Occipital lobe (tissue), 2 donors: ENCODE data around the gene PHACTR4. TPM values are rescaled to one million over a fixed set of nuclear protein-coding genes. Genes with fewer than 3 reads are reported as not detected.
A peak's percentile ranks its signal among the peaks of the same experiment; 100 is the strongest.
"Not testable (repeated sequence)": the region's sequence is repeated elsewhere in the genome, so short reads cannot be mapped to it uniquely, and the experiment has no call there.

ENCODE experiments used
- DNase-seq: peaks from one replicate; lab custom pipeline; 2025; lab: John Stamatoyannopoulos, UW
- total RNA-seq: library from RNA; depleted of rRNA; stranded (reverse); fragments of >200 nt; gene quantifications from one replicate; pipeline ENCODE4 v1.2.3, GENCODE V29; 2014

Gene PHACTR4
- total RNA-seq, 1 donor from 2014 or later, result 9.7 TPM

DNA sequence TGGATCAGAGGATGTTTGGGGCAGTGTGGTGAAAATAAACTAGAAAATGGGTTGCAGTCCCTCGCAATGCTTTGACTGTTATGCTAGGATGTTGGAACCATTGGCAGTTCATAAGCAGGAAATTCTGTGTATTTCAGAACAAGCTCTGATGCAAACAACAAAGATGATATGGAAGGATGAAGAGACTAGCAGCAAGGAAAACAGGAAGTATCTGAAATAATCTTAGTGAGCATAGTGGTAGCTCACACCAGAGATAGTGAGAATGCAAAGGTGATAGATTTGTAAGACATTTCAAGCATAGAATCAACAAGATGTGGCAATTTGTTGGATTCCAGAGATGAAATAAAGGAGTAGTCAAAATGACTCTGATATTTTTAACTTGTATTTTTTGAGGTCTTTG is 125.2 kb downstream of the PHACTR4 start:
- no peak for DNase-seq

DNA sequence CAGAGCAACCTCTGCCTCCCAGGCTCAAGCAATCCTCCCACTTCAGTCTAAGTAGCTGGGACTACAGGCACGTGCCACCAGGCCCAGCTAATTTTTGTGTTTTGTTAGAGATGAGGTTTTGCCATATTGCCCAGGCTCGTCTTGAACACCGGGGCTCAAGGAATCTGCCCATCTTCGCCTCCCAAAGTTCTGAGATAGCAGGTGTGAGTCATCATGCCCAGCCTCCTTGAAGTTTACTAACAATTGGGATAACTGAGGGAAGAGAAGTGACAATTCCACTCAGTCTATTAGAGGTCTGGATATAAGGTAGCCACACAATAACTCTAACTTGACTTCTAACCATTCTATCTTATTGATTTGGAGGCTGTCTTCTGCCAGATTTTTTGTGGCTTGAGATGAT is 130.0 kb downstream of the PHACTR4 start:
- DNase-seq, result no peak

DNA sequence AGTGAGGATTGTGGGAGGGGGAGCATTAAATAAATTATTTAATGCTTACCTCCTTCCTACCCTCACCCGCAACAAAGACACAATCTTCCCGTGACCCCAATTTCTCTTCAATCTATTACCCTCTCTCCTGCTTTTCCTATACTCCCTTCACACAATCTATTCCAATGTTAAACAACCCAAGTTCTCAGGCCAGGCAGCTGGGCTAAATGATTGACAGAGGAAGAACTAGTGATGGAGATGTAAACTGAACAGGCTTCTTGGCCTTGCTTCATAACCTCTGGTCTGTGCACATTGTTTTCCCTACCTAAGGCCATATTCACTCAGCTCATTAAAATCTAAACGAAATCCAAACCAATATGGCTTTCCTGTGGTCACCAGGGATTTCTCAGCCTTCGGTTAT is 132.4 kb downstream of the PHACTR4 start:
- no peak for DNase-seq

DNA sequence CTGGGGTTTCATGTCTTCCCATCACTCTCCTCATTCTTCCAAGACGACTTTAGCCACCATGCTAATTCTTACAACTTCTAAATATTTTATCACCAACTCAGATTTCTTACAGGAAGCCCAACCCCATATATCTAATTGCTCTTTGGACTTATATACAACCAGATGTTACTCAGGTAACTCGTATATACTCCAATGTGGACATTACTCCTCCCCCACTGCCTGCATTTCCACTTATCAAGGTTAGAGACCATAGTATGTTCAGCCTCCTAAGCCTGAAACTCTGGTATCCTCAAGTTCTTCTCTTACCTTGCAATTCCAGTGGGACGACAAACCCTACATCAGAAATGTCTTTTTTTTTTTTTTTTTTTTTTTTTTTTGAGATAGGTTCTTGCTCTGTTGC is 133.6 kb downstream of the PHACTR4 start:
- DNase-seq, result no peak

DNA sequence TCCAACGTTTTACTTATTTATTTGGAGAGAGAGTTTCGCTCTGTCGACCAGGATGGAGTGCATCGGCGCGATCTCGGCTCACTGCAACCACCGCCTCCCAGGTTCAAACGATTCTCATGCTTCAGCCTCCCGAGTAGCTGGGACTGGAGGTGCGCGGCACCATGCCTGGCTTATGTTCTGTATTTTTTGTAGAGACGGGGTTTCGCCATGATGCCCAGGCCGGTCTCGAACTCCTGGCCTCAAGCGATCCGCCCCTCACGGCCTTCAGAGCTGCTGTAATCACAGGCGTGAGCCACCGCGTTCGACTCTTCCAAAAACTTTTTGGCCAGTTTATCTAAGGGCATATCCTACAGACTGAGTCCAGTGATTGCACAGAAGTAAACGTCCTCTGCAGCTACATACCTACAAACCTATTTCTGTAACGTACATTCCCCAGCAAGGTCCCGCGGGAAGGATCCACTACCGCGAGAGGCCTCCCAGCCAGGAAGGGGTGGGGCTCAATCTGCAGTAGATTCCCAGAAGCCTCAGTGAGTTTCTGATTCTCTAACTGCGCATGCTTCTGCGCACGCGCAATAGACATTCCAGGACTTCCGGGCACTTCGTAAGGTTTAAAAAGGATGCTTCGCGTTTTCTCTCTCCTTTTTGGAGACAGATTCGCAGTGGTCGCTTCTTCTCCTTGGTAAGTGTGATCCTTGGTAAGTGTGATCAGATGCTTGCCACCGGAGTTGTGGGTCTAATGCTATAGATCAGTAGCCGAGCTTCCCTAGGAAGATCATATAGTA is 136.1 kb downstream of the PHACTR4 start, which contains the start of gene RCC1:
TSS of gene RCC1 (plus strand) at position 638 of the 782 bp plus-strand sequence. CDS start 23,824 bp downstream, outside the sequence.
- peak; percentile 88 for DNase-seq

DNA sequence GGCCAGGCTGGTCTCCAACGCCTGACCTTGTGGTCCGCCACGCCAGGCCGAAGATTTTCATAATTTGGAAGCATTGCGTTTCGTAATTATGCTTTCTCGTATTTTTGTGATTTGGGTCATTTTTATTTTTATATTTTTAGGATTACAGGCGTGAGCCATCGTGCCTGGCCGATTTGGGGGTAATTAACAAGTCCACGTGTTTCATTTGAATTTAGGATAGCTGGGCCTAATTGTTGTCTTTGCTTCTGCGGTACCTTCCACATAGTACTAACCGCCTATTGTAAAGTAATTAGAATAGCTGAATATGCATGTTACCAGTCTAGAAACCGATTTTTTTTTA is 137.3 kb downstream of the PHACTR4 start:
- no peak for DNase-seq

DNA sequence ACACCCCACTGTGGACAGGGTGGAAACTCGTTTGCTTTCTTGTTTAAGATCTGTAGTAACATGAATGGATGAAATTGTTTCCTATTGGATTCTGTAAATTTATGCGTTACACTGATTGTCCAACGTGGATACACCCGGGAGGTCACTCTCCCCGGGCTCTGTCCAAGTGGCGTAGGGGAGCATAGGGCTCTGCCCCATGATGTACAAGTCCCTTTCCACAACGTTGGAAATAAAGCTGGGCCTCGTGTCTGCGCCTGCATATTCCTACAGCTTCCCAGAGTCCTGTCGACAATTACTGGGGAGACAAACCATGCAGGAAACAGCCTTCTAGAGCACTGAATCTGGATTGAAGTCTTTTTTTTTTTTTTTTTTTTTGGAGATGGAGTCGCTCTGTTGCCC is 137.7 kb downstream of the PHACTR4 start:
- no peak for DNase-seq

DNA sequence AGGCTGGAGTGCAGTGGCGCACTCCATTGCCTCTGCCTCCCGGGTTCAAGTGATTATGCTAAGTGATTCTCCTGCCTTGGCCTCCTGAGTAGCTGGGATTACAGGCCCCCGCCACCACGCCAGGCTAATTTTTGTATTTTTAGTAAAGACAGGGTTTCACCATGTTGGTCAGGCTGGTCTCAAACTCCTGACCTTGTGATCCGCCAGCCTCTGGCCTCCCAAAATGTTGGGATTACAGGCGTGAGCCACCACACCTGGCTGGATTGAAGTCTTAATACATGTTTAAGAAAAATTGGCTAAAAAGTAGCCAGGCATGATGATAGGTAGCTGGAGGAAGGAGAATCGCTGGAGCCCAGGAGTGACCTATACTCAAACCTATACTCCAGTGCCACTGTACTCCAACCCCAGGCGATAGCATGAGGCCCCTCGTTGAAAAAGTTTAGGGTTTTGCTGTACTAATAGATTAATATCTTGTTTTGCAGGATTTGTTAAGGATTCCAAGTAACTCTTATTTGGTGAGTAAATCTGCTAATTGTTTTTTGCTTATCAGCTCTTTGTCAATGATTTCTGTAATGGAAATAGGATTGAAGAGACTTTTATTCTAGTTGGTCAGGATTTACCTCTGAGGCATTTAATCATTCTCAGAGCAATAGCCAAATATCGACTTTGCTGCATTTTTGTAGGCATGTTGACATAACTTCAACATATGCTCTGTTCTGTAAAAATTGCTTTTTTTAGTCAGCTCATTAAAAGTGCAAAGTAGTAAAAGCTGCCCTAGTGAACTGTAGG is 138.3 kb downstream of the PHACTR4 start:
- no peak for DNase-seq

DNA sequence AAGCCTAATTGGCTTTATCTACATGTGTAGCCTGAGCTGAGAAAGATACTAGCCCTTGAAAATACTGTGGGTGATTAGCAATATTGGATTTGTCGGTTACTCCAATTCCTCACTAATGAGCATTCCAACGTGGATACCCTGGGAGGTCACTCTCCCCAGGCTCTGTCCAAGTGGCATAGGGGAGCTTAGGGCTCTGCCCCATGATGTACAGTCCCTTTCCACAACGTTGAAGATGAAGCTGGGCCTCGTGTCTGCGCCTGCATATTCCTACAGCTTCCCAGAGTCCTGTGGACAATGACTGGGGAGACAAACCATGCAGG is 138.9 kb downstream of the PHACTR4 start:
- no peak for DNase-seq

DNA sequence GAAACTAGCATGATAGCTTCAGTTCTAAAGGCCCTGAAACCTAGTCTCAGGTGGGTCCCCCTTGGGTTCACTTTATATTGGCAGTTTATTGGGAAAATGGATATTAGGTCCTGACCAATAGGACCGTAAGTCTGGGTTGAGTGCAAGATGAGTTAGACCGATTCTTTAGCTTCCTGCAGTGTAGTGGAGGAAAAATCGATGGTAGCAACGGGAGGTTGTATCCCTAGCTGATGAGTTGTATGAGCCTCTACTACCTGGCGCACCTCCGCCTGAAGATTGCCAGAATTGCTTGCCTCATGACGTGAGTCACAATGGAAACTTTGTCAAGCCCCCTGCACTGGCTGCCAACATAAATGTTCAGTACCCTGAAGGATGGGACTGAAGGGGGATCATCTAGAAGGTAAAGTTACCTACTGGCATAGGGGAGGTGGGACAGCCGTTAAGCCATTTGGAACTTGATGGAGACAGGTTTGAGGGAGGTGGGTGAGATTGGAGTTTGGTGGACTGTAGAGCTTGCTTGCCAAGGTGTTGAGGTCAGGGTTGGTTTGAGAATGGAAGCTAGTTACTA is 140.2 kb downstream of the PHACTR4 start:
- no peak for DNase-seq

DNA sequence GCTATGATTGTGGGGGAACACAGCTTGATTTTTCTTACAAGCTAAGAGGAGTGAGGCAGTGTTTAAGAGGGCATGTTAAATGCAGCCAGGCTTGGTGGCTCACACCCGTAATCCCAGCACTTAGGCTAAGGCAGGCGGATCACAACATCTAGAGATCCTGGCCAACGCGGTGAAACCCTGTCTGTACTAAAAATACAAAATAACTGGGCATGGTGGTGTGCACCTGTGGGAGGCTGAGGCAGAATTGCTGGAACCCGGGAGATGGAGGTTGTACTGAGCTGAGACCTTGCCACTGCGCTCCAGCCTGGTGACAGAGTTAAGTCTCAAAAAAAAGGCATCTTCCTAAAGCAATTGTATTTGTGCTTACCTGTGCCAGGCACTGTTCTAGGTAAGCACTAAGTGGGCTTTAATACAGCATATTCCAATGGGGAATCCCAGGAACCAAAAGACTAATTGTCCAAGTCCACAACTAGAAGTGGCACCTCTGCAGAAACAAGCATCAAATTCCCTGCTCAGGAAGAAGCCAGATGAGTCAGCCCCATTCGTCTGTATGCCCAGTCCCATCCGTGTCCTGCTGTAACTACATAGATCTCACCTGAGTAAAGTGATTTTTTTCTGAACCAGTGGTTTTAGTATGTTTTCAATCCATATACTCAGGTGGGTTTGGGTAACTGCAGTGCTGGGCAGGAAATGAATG is 140.9 kb downstream of the PHACTR4 start:
- no peak for DNase-seq

DNA sequence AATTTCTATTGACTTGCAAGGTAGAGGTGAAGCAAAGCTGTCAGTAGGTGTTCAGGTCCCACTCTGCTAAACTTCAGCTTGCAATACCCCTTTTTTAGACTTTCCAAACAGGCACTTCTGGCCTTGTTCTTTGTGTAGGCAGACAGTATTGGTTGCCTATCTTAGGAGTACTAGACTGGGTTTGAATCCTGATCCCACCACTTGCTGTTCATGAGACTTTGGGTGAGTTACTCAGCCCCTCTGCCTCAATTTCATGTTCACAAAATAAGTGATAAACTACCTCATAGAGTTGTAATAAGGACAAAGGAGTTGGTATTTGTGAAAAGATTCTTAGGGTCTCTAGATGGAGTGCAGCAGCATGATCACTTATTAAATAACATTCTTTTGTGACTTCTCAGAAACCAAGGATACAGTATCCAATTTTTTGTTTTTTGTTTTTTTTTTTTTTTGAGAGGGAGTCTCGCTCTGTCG is 141.5 kb downstream of the PHACTR4 start:
- DNase-seq, result no peak

DNA sequence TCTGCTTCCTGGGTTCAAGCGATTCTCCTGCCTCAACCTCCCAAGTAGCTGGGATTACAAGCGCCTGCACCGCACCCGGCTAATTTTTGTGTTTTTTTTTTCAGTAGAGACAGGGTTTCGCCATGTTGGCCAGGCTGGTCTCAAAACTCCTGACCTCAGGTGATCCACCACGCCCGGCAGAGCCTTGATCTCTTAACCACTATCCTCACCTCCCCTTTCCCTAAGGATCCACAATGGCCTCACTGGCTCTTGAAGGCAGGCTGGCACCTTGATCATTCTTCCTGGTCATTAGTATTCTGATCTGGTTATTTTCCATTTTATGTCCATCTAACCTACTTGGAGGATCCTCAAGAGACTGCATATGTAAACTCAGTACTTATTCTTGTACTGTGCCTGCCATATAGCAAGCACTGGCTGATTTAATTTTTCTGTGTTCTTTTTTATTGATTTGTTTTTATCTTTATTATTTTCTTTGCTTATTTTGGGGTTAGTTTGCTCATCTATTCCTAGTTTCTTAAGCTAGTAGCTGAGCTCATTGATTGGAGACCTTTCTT is 142.6 kb downstream of the PHACTR4 start:
- no peak for DNase-seq

DNA sequence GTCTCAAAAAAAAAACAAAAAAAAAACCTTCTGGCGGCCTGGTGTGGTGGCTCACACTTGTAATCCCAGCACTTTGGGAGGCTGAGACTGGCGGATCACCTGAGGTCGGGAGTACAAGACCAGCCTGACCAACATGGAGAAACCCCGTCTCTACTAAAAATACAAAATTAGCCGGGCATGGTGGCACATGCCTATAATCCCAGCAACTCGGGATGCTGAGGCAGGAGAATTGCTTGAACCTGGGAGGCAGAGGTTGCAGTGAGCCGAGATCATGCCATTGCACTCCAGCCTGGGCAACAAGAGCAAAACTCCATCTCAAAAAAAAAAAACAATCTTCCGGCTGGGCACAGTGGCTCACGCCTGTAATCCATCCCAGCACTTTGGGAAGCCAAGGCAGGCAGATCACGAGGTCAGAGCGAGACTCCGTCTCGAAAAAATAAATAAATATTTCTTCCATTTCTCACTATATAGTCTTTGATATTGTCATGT is 144.9 kb downstream of the PHACTR4 start:
- not testable (repeated sequence) for DNase-seq

DNA sequence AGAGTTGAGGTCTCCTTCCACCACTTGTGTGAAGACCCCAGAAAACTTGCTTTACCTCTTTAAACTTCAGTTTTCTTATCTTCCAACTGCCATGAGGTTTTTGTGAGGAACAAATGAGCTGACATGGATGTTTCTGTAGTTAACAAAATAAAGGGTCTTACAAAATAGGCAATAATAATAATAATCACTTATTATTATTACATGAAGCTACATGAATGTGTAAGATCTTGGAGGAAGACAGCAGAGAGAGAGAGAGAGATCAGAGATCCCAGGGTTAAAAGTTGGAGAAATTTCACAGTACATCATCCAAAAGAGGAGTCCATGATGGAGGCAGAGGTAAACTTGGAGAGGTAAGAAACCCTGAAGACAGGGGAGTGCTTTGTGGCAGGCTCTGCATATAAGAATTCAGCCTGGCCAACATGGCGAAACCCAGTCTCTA is 147.0 kb downstream of the PHACTR4 start:
- DNase-seq, result no peak

DNA sequence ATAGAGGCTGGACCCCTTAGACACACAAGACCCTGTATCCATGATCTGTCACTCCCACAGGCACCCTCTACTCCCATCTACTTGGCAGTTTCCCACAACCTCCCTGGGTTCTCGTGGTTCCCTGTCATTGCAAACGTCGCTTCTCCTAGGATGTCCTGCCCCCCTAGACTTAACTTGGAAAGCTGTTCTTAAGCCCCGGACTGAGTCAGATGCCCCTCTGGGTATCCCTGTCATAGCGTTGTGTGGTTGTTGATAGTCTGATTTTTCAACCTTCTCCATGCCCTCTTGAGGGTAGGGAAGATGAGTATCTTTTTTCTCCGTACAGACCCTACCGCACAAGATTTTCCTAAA is 148.1 kb downstream of the PHACTR4 start:
- no peak for DNase-seq

DNA sequence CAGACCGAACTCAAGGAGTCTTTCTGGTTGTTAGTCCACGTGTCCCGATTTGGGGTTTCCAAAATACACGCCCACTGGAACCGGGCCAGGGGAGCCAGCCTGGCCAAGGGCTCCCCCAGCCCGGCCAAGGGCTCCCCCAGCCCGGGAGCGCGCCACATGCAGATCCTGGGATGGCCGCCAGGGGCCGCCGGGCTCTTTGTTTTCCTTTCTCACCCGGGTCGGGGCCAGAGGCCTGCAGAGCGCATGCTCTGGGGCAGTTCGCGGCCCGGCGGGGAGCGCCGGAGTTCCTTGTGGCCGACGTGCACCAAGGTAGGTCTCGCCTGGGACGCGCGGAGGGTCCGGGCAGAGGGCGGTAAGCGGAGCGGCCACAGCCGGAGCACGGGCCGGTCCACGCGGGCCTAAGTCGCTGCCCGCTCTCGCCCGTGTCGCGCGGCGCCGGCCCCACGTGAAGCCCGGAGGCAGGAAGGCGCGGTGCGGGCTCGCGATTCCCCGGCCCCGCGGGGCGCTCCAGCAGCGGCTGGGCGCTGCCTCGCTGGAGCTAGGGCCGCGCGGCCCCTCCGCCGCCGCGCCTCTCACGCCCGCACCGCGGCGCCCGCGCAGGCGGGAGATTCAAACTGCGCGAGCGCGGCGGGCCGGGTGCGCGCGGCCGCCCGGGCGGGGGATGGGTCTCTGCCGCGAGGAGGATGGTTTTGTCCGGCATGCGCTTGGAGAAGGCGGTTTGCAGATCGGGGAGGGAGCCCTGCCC is 148.6 kb downstream of the PHACTR4 start:
- DNase-seq, result peak; percentile 66

DNA sequence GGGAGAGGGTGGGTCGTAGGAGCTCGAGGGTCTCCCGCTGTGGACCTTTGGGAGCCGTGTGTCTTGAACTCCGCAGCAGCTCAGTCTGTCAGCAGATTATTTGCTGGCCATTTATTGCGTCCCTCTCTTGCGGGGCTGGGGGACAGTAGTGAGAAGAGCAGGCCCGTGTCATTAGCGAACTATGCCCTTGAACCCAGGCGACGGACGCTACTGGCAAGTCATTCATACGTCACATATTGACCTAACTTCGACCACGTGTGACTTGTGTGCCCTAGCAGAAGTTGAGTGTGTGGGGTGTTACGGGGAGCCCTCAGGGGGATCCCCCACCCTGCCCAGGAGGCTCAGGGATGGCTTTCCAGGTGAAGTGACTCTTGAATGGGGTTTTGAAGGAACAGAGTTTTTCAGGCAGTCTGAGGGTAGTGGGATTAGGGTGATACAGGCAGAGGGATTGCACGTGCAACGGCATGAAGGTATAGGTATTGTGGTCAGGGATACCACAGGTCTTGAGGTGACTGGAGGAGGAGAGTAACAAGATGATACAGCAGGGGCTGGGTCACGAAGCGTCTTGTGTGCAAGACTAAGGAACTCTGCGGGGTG is 149.3 kb downstream of the PHACTR4 start:
- DNase-seq, result no peak

DNA sequence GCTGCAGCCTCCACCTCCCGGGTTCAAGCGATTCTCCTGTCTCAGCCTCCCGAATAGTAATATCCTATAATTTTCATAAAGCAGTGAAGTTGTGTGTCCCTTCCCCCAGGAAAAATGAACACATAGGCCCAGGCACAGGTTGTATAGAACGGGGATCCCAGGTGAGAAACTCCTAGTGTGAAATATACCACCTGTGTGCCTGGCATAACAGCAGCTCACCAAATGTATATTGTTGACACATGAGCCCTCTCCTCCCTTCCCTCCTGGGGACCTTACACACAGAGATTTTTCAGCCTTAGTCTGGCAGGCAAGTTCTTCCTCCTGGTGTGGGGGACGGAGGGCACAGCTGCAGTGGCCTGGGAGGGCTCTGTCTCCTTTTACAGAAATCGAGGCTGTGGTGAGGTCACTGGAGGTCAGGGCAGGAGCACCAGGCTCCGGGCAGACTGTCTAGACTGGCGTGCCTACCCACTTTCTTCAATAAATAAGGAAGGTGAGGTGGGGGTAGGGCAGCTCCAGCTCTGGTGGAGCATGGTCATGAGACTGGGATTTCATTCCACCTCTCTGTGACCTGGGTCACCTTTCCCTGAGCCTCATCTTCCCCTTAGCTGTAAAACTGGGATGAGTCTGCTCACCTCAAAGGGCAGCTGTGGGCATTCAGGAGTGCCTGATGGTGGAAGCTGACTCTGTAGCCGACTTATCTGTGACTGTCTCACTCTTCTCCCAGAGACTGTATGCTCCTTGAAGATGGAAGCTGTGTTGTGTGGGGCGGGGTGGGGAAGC is 150.6 kb downstream of the PHACTR4 start:
- no peak for DNase-seq

DNA sequence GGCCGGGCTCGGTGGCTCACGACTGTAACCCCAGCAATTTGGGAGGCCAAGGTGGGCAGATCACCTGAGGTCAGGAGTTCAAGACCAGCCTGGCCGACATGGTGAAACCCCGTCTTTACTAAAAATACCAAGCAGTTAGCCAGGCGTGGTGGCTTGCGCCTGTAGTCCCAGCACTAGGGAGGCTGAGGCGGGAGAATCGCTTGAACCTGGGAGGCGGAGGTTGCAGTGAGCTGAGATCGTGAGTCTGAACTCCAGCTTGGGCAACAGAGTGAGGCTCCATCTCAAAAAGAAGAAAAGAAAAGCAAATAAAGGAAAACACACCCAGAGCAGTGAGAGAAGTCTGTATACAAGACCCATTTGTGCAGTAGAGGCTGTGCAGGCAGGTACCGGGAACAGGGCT is 151.3 kb downstream of the PHACTR4 start:
- DNase-seq, result not testable (repeated sequence)
